ENCODE measurements around the gene FYN. TPM values are rescaled to one million over a fixed set of nuclear protein-coding genes. Genes with fewer than 3 reads are reported as not detected.
"Not testable (repeated sequence)": the region's sequence is repeated elsewhere in the genome, so short reads cannot be mapped to it uniquely, and the experiment has no call there.

FYN gene
- total RNA-seq, 1 donor: 106 TPM

DNA sequence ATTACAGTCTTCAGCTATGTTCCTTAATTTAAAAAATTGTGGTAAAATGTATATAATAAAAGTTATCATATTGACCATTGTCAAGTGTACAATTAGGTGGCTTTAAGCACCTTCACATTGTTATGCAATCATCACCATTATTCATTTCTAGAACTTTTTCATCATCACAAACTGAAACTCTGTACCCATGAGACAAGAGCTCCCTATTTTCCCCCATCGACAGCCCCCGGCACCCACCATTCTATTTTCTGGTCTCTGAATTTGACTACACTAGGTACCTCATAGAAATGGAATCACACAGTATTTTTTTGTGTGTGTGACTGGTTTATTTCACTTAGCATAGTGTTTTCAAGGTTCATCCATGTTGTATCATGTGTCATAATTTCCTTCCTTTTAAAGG, 39.7 kb upstream of the FYN start:
- Histone ChIP-seq H3K27me3 (ENCODE audit: insufficient read depth, low read length) (no peaks in the 10 kb centered on the region), H3K36me3 (ENCODE audit: insufficient read depth, low read length) (no peaks in the 10 kb centered on the region), H3K9me3 (ENCODE audit: low read depth, low read length) (no peaks in the 10 kb centered on the region), H4K20me1 (ENCODE audit: insufficient read depth, low read length) (no peaks in the 10 kb centered on the region), H3K79me2 (ENCODE audit: insufficient read depth, low read length) (no peaks in the 10 kb centered on the region), H2AFZ (ENCODE audit: low read length) (no peak overlapping the region), H3K4me1 (ENCODE audit: insufficient read depth, low read length) (no peaks in the 10 kb centered on the region), H3K4me3 (ENCODE audit: insufficient read depth, low read length) (no peak overlapping the region), H3K4me2 (ENCODE audit: insufficient read depth, low read length) (no peak overlapping the region), H3K27ac (ENCODE audit: low read depth, low read length) (no peak overlapping the region)
- TF ChIP-seq, protein P1, sequence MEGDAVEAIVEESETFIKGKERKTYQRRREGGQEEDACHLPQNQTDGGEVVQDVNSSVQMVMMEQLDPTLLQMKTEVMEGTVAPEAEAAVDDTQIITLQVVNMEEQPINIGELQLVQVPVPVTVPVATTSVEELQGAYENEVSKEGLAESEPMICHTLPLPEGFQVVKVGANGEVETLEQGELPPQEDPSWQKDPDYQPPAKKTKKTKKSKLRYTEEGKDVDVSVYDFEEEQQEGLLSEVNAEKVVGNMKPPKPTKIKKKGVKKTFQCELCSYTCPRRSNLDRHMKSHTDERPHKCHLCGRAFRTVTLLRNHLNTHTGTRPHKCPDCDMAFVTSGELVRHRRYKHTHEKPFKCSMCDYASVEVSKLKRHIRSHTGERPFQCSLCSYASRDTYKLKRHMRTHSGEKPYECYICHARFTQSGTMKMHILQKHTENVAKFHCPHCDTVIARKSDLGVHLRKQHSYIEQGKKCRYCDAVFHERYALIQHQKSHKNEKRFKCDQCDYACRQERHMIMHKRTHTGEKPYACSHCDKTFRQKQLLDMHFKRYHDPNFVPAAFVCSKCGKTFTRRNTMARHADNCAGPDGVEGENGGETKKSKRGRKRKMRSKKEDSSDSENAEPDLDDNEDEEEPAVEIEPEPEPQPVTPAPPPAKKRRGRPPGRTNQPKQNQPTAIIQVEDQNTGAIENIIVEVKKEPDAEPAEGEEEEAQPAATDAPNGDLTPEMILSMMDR (IDR thresholded peaks at IDR 0.05; ENCODE audit: extremely low read depth, low read depth, low read length): no peak
- no peak for DNase-seq (ENCODE audit: insufficient read length, low spot score, missing footprints)

DNA sequence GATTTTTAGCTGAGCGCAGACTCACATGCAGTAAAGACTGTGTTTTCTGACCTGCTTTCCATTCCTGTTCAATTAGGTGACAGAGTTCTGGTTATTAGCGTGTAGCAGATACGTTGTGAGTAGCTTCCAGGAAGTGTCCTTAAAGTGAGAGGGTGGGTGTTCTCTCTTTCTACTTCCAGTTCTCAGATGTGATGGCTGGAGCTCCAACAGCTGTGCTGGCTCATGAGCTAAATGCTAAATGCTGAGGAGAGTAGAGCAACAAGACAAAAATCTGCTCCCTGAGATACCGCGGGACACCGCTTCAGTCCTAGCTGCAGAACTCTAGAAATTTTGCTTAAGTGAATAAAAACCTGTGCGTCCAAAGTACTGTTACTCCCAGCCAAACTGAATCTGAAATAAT, 38.2 kb upstream of the FYN start:
- no peaks in the 10 kb centered on the region for H3K9me3 ChIP-seq (ENCODE audit: low read depth, low read length)
- H3K27me3 ChIP-seq (ENCODE audit: insufficient read depth, low read length): no peaks in the 10 kb centered on the region
- no peak for DNase-seq (ENCODE audit: insufficient read length, low spot score, missing footprints)
- no peak overlapping the region for H3K27ac ChIP-seq (ENCODE audit: low read depth, low read length)
- no peak overlapping the region for H3K4me2 ChIP-seq (ENCODE audit: insufficient read depth, low read length)
- no peaks in the 10 kb centered on the region for H4K20me1 ChIP-seq (ENCODE audit: insufficient read depth, low read length)
- no peaks in the 10 kb centered on the region for H3K4me1 ChIP-seq (ENCODE audit: insufficient read depth, low read length)
- TF ChIP-seq, protein P1 (IDR thresholded peaks at IDR 0.05; ENCODE audit: extremely low read depth, low read depth, low read length): no peak
- peak overlapping the region; percentile 61 for H2AFZ ChIP-seq (ENCODE audit: low read length)
- no peaks in the 10 kb centered on the region for H3K36me3 ChIP-seq (ENCODE audit: insufficient read depth, low read length)
- H3K79me2 ChIP-seq (ENCODE audit: insufficient read depth, low read length): no peaks in the 10 kb centered on the region
- no peak overlapping the region for H3K4me3 ChIP-seq (ENCODE audit: insufficient read depth, low read length)

DNA sequence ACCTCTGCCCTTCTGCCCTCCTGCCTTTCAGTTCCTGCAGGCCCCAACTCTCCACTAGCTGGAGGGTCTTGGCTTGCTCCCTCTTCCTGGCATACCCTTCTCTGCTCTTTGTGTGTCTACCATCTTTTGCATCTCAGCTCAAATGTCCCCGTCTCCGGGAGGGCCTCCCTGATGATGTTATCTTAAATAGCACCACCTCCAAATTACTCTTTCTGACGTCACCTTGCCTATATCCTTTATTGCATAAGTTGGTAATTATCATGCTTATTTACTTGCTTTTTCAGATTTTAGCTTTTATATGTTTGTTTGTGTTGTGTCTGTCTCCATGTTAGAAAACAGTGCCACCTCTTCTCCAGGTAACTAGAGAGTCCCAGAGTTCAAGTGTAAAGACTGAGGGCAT, 36.0 kb upstream of the FYN start:
- no peaks in the 10 kb centered on the region for H3K9me3 ChIP-seq (ENCODE audit: low read depth, low read length)
- DNase-seq (ENCODE audit: insufficient read length, low spot score, missing footprints): no peak
- H3K27ac ChIP-seq (ENCODE audit: low read depth, low read length): no peak overlapping the region
- no peak overlapping the region for H3K4me2 ChIP-seq (ENCODE audit: insufficient read depth, low read length)
- H3K4me1 ChIP-seq (ENCODE audit: insufficient read depth, low read length): no peaks in the 10 kb centered on the region
- H3K4me3 ChIP-seq (ENCODE audit: insufficient read depth, low read length): no peak overlapping the region
- no peaks in the 10 kb centered on the region for H3K36me3 ChIP-seq (ENCODE audit: insufficient read depth, low read length)
- no peaks in the 10 kb centered on the region for H3K27me3 ChIP-seq (ENCODE audit: insufficient read depth, low read length)
- TF ChIP-seq, protein P1 (IDR thresholded peaks at IDR 0.05; ENCODE audit: extremely low read depth, low read depth, low read length): no peak
- no peaks in the 10 kb centered on the region for H3K79me2 ChIP-seq (ENCODE audit: insufficient read depth, low read length)
- no peaks in the 10 kb centered on the region for H4K20me1 ChIP-seq (ENCODE audit: insufficient read depth, low read length)
- H2AFZ ChIP-seq (ENCODE audit: low read length): no peak overlapping the region

DNA sequence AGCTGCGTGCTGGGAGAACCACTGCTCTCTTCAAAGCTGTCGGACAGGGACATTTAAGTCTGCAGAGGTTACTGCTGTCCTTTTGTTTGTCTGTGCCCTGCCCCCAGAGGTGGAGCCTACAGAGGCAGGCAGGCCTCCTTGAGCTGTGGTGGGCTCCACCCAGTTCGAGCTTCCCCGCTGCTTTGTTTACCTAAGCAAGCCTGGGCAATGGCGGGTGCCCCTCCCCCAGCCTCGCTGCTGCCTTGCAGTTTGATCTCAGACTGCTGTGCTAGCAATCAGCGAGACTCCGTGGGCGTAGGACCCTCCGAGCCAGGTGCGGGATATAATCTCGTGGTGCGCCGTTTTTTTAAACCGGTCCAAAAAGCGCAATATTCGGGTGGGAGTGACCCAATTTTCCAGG, 35.1 kb upstream of the FYN start:
- H4K20me1 ChIP-seq (ENCODE audit: insufficient read depth, low read length); H3K79me2 ChIP-seq (ENCODE audit: insufficient read depth, low read length); H3K4me3 ChIP-seq (ENCODE audit: insufficient read depth, low read length); H3K9me3 ChIP-seq (ENCODE audit: low read depth, low read length); H3K4me2 ChIP-seq (ENCODE audit: insufficient read depth, low read length); H3K27ac ChIP-seq (ENCODE audit: low read depth, low read length); H3K4me1 ChIP-seq (ENCODE audit: insufficient read depth, low read length); H3K36me3 ChIP-seq (ENCODE audit: insufficient read depth, low read length); H3K27me3 ChIP-seq (ENCODE audit: insufficient read depth, low read length); H2AFZ ChIP-seq (ENCODE audit: low read length); DNase-seq (ENCODE audit: insufficient read length, low spot score, missing footprints): not testable (repeated sequence)

DNA sequence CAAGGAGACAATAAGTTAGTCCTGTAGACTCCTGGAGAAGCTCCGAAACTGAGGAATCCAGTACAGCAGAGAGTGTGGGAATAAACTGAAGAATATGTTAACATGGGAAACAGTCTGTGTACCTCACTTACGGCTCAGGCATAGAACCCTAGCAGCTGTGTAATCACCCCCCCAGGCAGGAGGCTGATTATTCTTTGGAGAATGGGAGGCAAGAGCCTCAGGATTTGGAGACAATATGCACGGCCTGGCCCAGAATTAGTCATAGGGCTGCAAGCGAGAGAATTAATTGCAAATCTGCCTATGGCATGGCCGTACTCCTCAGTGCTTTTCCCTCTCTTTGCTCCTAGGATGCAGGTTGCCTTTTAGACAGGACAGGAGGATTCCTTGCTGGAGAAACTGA, 27.5 kb upstream of the FYN start:
- Histone ChIP-seq H3K27ac (ENCODE audit: low read depth, low read length) (no peak overlapping the region), H2AFZ (ENCODE audit: low read length) (no peak overlapping the region), H3K79me2 (ENCODE audit: insufficient read depth, low read length) (no peaks in the 10 kb centered on the region), H3K4me3 (ENCODE audit: insufficient read depth, low read length) (no peak overlapping the region), H3K4me2 (ENCODE audit: insufficient read depth, low read length) (no peak overlapping the region), H3K36me3 (ENCODE audit: insufficient read depth, low read length) (no peaks in the 10 kb centered on the region), H3K4me1 (ENCODE audit: insufficient read depth, low read length) (no peaks in the 10 kb centered on the region), H3K27me3 (ENCODE audit: insufficient read depth, low read length) (no peaks in the 10 kb centered on the region), H3K9me3 (ENCODE audit: low read depth, low read length) (no peaks in the 10 kb centered on the region), H4K20me1 (ENCODE audit: insufficient read depth, low read length) (no peaks in the 10 kb centered on the region)
- no peak for DNase-seq (ENCODE audit: insufficient read length, low spot score, missing footprints)
- TF ChIP-seq, protein P1 (IDR thresholded peaks at IDR 0.05; ENCODE audit: extremely low read depth, low read depth, low read length): no peak
